NCI-H1436 (cell line): Measurements from ENCODE around the gene PCDHA1.
"Not testable (repeated sequence)": the region's sequence is repeated elsewhere in the genome, so short reads cannot be mapped to it uniquely, and the experiment has no call there.

Source experiments
- DNase-seq: peaks from one replicate; lab custom pipeline; 2025; lab: John Stamatoyannopoulos, UW

The PCDHA1 gene

DNA sequence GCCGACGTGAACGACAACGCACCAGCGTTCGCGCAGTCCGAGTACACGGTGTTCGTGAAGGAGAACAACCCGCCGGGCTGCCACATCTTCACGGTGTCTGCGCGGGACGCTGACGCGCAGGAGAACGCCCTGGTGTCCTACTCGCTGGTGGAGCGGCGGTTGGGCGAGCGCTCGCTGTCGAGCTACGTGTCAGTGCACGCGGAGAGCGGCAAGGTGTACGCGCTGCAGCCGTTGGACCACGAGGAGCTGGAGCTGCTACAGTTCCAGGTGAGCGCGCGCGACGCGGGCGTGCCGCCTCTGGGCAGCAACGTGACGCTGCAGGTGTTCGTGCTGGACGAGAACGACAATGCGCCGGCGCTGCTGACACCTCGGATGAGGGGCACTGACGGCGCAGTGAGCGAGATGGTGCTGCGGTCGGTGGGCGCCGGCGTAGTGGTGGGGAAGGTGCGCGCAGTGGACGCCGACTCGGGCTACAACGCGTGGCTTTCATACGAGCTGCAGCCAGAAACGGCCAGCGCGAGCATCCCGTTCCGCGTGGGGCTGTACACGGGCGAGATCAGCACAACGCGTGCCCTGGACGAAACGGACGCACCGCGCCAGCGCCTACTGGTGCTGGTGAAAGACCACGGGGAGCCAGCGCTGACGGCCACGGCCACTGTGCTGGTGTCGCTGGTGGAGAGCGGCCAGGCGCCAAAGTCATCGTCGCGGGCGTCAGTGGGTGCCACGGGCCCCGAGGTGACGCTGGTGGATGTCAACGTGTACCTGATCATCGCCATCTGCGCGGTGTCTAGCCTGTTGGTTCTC is 64.1 kb downstream of the PCDHA1 start:
- not testable (repeated sequence) for DNase-seq

GRCh38 chr5:140855772-140856674 is 70.1 kb downstream of the PCDHA1 start, which contains the start of gene PCDHA10:
PCDHA10 (plus strand) TSS chr5:140855897; CDS start chr5:140856049, 152 bp downstream.
- no peak for DNase-seq

- DNase-seq: no peak
These were observed 71.4 kb downstream of the PCDHA1 start for GRCh38 chr5:140857177-140857986.

DNA sequence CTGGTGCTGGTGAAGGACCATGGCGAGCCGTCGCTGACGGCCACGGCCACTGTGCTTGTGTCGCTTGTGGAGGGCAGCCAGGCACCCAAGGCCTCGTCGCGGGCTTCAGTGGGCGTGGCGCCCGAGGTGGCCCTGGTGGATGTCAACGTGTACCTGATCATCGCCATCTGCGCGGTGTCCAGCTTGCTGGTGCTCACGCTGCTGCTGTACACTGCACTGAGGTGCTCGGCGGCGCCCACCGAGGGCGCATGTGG is 72.0 kb downstream of the PCDHA1 start:
- no peak for DNase-seq

DNA sequence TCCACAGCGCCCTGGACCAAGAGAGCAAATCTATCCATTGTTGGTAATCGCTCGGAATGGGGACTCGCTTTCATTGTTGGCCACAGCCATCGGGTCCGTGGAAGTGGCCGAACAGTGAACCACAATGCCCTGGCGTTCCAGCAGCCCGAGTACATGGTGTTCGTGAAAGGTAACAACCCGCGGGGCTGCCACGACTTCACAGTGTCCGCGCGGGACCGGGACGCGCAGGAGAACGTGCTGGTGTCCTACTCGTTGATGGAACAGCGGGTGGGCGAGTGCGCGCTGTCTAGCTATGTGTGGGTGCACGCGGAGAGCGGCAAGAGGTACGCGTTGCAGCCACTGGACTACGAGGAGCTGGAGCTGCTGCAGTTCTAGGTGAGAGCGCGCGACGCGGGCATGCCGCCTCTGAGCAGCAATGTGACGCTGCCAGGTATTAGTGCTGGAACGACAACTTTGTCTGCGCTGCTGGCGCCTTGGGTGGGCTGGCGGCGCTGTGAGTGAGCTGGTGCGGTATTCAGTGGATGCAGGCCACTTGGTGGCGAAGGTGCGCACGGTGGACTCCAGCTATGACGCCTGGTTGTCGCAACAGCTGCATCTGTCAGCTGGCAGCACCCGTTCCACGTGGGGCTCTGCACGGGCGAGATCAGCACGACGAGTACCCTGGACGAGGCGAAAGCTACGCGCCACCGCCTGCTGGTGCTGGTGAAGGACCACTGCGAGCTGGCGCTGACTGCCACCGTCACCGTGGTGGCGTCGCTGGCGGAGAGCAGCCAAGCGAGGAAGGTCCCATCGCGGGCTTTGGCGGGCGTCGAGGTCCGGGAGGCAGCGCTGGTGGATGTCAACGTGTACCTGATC is 76.7 kb downstream of the PCDHA1 start:
- no peak for DNase-seq

DNA sequence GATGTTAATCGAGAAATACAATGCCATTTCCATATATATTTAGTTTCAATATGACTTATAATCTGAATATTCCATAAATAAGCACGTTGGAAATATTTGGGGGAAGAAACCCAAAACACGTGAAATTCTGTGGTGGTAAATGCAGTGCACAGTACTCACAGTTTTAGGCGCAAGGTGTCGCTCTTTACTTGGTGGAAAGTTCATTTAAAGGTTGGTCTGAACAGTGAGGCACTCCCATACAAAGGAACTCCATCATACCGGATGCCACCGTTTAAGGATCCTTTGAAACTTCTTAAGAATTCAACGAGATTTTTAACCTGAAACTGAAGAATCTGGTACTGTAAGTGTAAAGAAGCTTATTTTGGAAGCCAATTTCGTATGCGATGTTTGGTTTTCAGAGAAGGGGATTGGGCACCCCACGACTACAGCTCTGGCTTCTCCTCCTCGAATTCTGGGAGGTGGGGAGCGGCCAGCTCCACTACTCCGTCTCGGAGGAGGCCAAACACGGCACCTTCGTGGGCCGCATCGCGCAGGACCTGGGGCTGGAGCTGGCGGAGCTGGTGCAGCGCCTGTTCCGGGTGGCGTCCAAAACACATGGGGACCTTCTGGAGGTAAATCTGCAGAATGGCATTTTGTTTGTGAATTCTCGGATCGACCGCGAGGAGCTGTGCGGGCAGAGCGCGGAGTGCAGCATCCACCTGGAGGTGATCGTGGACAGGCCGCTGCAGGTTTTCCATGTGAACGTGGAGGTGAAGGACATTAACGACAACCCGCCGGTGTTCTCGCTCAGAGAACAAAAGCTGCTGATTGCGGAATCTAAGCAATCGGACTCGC is 83.0 kb downstream of the PCDHA1 start, which contains the start of gene PCDHA11:
Gene PCDHA11, plus strand, starts transcription at position 237 of the 834 bp plus-strand sequence. Its CDS starts 147 bp downstream, at position 384.
- peak; percentile 41 for DNase-seq

- no peak for DNase-seq
These were observed 83.6 kb downstream of the PCDHA1 start for GRCh38 chr5:140869555-140869886.

GRCh38 chr5:140870221-140871201 is 84.6 kb downstream of the PCDHA1 start:
- DNase-seq: no peak

GRCh38 chr5:140875085-140876065 is 89.4 kb downstream of the PCDHA1 start, which contains the start of gene PCDHA12:
PCDHA12 (plus strand) TSS chr5:140875308; CDS start chr5:140875473, 165 bp downstream.
- no peak for DNase-seq

- not testable (repeated sequence) for DNase-seq
These were observed 90.8 kb downstream of the PCDHA1 start for GRCh38 chr5:140876541-140877261.

GRCh38 chr5:140877262-140877581 is 91.3 kb downstream of the PCDHA1 start:
- DNase-seq: no peak

DNA sequence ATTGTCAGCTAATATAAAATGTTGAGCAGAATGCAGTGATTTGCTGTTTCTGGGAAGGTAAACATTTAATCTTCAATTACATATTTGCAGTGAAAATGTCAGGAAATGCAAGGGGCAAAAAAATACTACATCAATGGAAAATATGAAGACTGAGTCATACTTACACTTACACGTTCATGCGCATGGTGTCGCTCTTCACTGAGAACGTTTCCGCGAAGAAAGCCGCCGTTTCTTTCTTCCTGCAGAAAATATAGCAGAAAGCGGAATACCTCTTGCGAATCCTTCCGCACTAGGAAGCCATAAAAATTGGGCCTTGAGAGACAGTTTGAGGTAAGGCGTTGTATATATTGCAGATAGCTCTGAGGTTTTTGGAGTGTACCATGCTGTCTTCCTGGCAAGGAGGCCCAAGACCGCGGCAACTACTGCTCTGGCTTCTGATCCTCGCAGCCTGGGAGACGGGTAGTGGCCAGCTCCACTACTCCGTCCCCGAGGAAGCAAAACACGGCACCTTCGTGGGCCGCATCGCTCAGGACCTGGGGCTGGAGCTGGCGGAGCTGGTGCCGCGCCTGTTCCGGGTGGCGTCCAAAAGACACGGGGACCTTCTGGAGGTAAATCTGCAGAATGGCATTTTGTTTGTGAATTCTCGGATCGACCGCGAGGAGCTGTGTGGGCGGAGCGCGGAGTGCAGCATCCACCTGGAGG is 96.1 kb downstream of the PCDHA1 start, which contains the start of gene PCDHA13:
Gene PCDHA13, plus strand, starts transcription at position 236 of the 702 bp plus-strand sequence. Its CDS starts 145 bp downstream, at position 381.
- DNase-seq: no peak

DNA sequence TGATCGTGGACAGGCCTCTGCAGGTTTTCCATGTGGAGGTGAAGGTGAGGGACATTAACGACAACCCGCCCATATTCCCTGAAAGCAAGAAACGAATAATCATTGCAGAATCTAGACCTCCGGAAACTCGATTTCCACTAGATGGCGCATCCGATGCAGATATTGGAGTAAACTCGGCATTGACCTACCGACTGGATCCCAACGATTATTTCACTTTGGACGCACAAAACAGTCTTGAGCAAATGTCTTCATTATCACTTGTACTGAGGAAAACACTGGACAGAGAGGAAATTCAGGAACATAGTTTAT is 96.6 kb downstream of the PCDHA1 start:
- DNase-seq: no peak

DNA sequence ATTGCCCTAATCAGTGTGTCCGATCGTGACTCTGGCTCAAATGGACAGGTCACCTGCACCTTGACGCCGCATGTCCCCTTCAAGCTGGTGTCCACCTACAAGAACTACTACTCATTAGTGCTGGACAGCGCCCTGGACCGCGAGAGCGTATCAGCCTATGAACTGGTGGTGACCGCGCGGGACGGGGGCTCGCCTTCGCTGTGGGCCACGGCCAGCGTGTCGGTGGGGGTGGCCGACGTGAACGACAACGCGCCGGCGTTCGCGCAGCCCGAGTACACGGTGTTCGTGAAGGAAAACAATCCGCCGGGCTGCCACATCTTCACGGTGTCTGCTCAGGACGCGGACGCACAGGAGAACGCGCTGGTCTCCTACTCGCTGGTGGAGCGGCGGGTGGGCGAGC is 97.4 kb downstream of the PCDHA1 start:
- no peak for DNase-seq

DNA sequence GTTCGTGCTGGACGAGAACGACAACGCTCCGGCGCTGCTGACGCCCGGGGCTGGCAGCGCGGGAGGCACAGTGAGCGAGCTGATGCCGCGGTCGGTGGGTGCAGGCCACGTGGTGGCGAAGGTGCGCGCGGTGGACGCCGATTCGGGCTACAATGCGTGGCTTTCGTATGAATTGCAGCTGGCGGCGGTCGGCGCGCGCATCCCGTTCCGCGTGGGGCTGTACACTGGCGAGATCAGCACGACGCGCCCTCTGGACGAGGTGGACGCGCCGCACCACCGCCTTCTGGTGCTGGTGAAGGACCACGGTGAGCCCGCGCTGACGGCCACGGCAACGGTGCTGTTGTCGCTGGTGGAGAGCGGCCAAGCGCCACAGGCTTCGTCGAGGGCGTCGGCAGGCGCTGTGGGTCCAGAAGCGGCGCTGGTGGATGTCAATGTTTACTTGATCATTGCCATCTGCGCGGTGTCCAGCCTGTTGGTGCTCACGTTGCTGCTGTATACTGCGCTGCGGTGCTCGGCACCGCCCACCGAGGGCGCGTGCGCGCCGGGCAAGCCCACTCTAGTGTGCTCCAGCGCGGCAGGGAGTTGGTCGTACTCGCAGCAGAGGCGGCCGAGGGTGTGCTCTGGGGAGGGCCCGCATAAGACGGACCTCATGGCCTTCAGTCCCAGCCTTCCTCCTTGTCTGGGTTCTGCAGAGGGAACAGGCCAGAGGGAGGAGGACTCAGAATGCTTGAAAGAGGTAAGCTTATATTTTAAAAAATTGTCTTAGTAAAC is 98.2 kb downstream of the PCDHA1 start:
- no peak for DNase-seq

DNA sequence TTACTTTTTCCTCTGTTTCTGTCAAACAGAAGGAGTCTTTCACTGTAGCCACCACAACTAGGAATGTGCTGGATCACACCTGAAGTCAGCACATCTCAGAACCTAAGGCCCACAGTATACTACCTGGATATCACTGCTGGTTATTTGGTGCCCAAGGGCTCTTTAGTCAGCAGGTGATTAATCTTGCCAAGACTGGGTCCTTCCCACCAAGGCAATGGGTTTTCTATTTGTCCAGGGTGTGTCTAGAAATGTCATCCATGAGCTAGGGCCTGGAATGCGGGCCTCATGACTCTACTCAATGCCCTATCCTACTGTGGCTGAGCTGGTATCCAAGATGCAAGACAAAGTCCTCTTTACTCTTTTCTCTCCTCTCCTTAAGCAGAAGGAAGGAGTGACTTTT is 130.4 kb downstream of the PCDHA1 start:
- no peak for DNase-seq
